ENCODE measurements around the gene KRTAP10-12. TPM values are rescaled to one million over a fixed set of nuclear protein-coding genes. Genes with fewer than 3 reads are reported as not detected.

Gene KRTAP10-12
- total RNA-seq, 1 donor from 2014 or later: not detected

DNA sequence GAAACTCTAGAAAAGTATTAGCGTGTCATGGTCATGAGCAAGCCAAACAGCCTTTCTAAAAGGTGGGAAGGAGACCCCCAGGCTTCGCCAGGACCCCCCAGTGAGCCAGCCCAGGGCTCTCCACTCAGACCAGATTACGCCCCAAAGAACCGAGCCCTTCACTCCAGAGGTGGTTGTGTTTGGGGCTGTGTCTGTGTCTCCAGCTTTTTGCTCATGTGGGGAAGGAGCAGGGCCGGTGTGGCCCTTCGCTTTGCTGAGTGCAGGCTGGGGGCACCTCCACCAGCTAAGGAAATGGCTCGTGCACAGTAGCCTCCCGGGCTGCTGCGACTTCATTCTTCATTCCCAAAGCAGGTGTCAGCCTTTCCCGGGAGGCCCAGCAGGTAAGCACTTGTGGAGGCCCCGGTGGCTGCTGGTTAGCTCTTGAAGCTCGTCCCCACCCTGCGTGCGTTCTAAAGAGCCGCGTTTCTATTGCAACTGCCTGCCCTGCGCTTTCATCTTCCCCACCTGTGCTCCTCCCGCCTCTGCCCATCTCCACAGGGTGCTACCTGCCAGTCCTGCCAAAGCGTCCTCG, 13.9 kb downstream of the KRTAP10-12 start:
- Mint-ChIP-seq H3K36me3 (ENCODE audit: low read depth, unreplicated experiment) (no peaks in the 10 kb centered on the region), H3K4me1 (ENCODE audit: low read depth, unreplicated experiment) (peaks cover 4% of the 10 kb centered on the region), H3K9me3 (ENCODE audit: unreplicated experiment) (peaks cover 10% of the 10 kb centered on the region), H3K4me3 (ENCODE audit: unreplicated experiment) (no peak overlapping the region), H3K27ac (ENCODE audit: unreplicated experiment) (no peak overlapping the region), H3K27me3 (ENCODE audit: low read depth, unreplicated experiment) (peaks cover 82% of the 10 kb centered on the region)
- Histone ChIP-seq H3K4me2 (ENCODE audit: low read length) (no peak overlapping the region), H3K79me2 (ENCODE audit: insufficient read depth, low read length) (no peaks in the 10 kb centered on the region), H3K9me3 (ENCODE audit: insufficient read depth, low read depth, low read length) (no peaks in the 10 kb centered on the region), H3K27ac (ENCODE audit: low read depth, low read length) (no peak overlapping the region), H2AFZ (ENCODE audit: low read depth, low read length) (no peak overlapping the region), H3K27me3 (ENCODE audit: insufficient read depth, low read length) (peaks cover 70% of the 10 kb centered on the region), H3K9ac (ENCODE audit: low read length) (no peak overlapping the region), H4K20me1 (ENCODE audit: insufficient read depth, low read length) (no peaks in the 10 kb centered on the region), H3K4me3 (ENCODE audit: insufficient read depth, low read depth, low read length) (no peak overlapping the region), H3K36me3 (ENCODE audit: insufficient read depth, low read length) (no peaks in the 10 kb centered on the region), H3K4me1 (ENCODE audit: insufficient read depth, low read length) (no peaks in the 10 kb centered on the region)
- DNase-seq (ENCODE audit: low read depth): no peak
- FAIRE-seq: no peak
- TF ChIP-seq EZH2 (IDR thresholded peaks at IDR 0.05; ENCODE audit: insufficient read depth, low read length) (peak; percentile 33), CTCF (IDR thresholded peaks at IDR 0.05; ENCODE audit: insufficient read depth, low read depth, low read length) (no peak)

- Histone ChIP-seq H3K36me3 (ENCODE audit: insufficient read depth, low read length) (no peaks in the 10 kb centered on the region), H3K27me3 (ENCODE audit: insufficient read depth, low read length) (peaks cover 65% of the 10 kb centered on the region), H3K27ac (ENCODE audit: low read depth, low read length) (no peak within 1 kb of the TSS), H3K9ac (ENCODE audit: low read length) (no peak within 1 kb of the TSS), H3K4me3 (ENCODE audit: insufficient read depth, low read depth, low read length) (no peak within 1 kb of the TSS), H4K20me1 (ENCODE audit: insufficient read depth, low read length) (no peaks in the 10 kb centered on the region), H3K4me2 (ENCODE audit: low read length) (no peak within 1 kb of the TSS), H3K9me3 (ENCODE audit: insufficient read depth, low read depth, low read length) (no peaks in the 10 kb centered on the region), H3K4me1 (ENCODE audit: insufficient read depth, low read length) (no peaks in the 10 kb centered on the region), H3K79me2 (ENCODE audit: insufficient read depth, low read length) (no peaks in the 10 kb centered on the region), H2AFZ (ENCODE audit: low read depth, low read length) (no peak within 1 kb of the TSS)
- H3K36me3 Mint-ChIP-seq (ENCODE audit: low read depth, unreplicated experiment): no peaks in the 10 kb centered on the region
- H3K27me3 Mint-ChIP-seq (ENCODE audit: low read depth, unreplicated experiment): peaks cover 79% of the 10 kb centered on the region
- TF ChIP-seq EZH2 (IDR thresholded peaks at IDR 0.05; ENCODE audit: insufficient read depth, low read length): peak; percentile 22
- no peak for TF ChIP-seq CTCF (IDR thresholded peaks at IDR 0.05; ENCODE audit: insufficient read depth, low read depth, low read length)
- no peak within 1 kb of the TSS for H3K27ac Mint-ChIP-seq (ENCODE audit: unreplicated experiment)
- FAIRE-seq: no peak
- H3K4me1 Mint-ChIP-seq (ENCODE audit: low read depth, unreplicated experiment): peaks cover 4% of the 10 kb centered on the region
- no peak for DNase-seq (ENCODE audit: low read depth)
- peaks cover 9% of the 10 kb centered on the region for H3K9me3 Mint-ChIP-seq (ENCODE audit: unreplicated experiment)
- no peak within 1 kb of the TSS for H3K4me3 Mint-ChIP-seq (ENCODE audit: unreplicated experiment)
Measured at GRCh38 chr21:44711327-44712202, 14.6 kb downstream of the KRTAP10-12 start, which contains the start of gene TSPEAR. TSPEAR (minus strand) TSS chr21:44711572; CDS start chr21:44711514, 58 bp downstream.
